Body of pancreas (tissue), 4 donors: ENCODE measurements around the gene FNDC3B. TPM values are rescaled to one million over a fixed set of nuclear protein-coding genes. Genes with fewer than 3 reads are reported as not detected.

Experiments used
- ATAC-seq: fragments of 150-250 bp; one replicate; pipeline ENCODE4 v1.9.1; 2016
- DNase-seq, 4 donors: peaks; one replicate each; pipeline ENCODE4 v3.0.0-alpha.2; 2019
- H3K27ac ChIP-seq, 4 donors: fragments of 200-600 bp; sonication (generic); 1 replicate in 3 of 4; 2 replicates in 1 of 4; pipeline versions ENCODE4 v1.5.1 to v1.6.1; 2016 to 2019; ENCODE audit warnings: mild to moderate bottlenecking in 1 of 4, mixed read lengths in 1 of 4, moderate library complexity in 1 of 4
- H3K27me3 ChIP-seq, 2 donors: fragments of 200-600 bp; sonication (generic); one replicate each; pipeline ENCODE4 v1.6.0; 2016; ENCODE audit warnings: mild to moderate bottlenecking in 1 of 2
- H3K36me3 ChIP-seq, 2 donors: fragments of 200-600 bp; sonication (generic); replicated peaks in 1 of 2; 2 replicates each; pipeline ENCODE4 v1.5.1; 2016; ENCODE audit warnings: low read depth in 2 of 2; ENCODE audit not compliant: insufficient read depth in 1 of 2
- H3K4me1 ChIP-seq: fragments of 200-600 bp; sonication (generic); one replicate; pipeline ENCODE4 v1.6.0; 2016
- H3K4me3 ChIP-seq, 2 donors: fragments of 200-600 bp; sonication (generic); 1 replicate in 1 of 2; 2 replicates in 1 of 2; pipeline ENCODE4 v1.5.1; 2016 to 2019
- H3K9me3 ChIP-seq, 3 donors: fragments of 200-600 bp; sonication (generic); 1 replicate in 2 of 3; 2 replicates in 1 of 3; pipeline ENCODE4 v1.5.1; 2016
- POLR2A ChIP-seq, 3 donors: fragments of 450-650 bp; IDR thresholded peaks; one replicate each; pipeline ENCODE4 v1.6.1; 2016; ENCODE audit warnings: antibody characterized with exemption in 3 of 3, mild to moderate bottlenecking in 2 of 3
- WGBS, 2 donors: methylation state at CpG; one replicate each; pipeline ENCODE4 v1.1.5; 2017; 5-methylcytosine and 5-hydroxymethylcytosine counted together
- intact Hi-C: fragments of 100-400 bp; cut with DNase I; formaldehyde crosslinking; loops from one replicate; pipeline ENCODE4 v1.15.1; 2023
- total RNA-seq, 2 donors: library from RNA; depleted of rRNA; stranded (reverse); fragments of >200 nt; gene quantifications; one replicate each; pipeline ENCODE4 v1.1.0, GENCODE V29; 2016
- TF ChIP-seq, protein P1 (sequence below), 7 experiments: fragments of 450-650 bp in 4 of 7; fragments of 200-600 bp in 3 of 7; sonication (generic) in 3 of 7; IDR thresholded peaks; one replicate each; pipeline ENCODE4 v1.5.1; 2016 to 2019; ENCODE audit warnings: antibody characterized with exemption in 7 of 7

FNDC3B gene
- total RNA-seq, 2 donors from 2014 or later = 64.3 to 86.0 TPM

DNA sequence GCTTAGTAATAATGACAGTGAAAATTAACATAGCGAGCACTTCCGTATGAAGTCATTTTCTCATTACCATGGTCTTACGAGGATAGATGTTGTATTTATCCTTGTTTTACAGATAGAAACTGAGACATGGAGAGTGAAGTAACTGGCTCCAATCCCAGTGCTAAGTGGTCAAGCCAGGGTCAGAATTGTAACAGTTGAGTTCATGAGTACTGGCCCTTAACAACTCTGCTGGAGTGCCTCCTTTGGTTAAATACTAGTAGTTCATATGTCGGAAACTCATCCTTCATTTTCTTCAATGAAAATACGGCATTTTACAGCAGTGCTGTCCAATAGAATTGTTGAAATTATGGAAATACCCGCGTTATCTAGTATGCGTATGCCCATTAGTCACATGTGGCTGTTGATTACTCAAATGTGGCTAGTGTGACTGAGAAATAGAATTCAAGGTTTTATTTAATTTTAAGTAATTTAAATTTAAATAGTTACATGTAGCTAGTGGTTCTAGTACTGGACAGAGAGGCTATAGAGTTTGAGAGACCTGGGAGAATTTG, 32.5 kb downstream of the FNDC3B start:
- Histone ChIP-seq H3K9me3 (no peaks in the 10 kb centered on the region), H3K36me3 (no peaks in the 10 kb centered on the region), H3K4me1 (peaks cover 87% of the 10 kb centered on the region), H3K4me3 (no peak overlapping the region), H3K27ac (peak overlapping the region; percentile 18 to 64 (median 33)), H3K27me3 (no peaks in the 10 kb centered on the region)
- DNase-seq (no peak), ATAC-seq (no peak)
- intact Hi-C loops = no loop called here
- WGBS, 2 donors = 60 to 64% methylated on average over 8 of the region's 8 CpGs
- TF ChIP-seq, protein P1, sequence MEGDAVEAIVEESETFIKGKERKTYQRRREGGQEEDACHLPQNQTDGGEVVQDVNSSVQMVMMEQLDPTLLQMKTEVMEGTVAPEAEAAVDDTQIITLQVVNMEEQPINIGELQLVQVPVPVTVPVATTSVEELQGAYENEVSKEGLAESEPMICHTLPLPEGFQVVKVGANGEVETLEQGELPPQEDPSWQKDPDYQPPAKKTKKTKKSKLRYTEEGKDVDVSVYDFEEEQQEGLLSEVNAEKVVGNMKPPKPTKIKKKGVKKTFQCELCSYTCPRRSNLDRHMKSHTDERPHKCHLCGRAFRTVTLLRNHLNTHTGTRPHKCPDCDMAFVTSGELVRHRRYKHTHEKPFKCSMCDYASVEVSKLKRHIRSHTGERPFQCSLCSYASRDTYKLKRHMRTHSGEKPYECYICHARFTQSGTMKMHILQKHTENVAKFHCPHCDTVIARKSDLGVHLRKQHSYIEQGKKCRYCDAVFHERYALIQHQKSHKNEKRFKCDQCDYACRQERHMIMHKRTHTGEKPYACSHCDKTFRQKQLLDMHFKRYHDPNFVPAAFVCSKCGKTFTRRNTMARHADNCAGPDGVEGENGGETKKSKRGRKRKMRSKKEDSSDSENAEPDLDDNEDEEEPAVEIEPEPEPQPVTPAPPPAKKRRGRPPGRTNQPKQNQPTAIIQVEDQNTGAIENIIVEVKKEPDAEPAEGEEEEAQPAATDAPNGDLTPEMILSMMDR (IDR thresholded peaks at IDR 0.05) = no peak
- TF ChIP-seq POLR2A (IDR thresholded peaks at IDR 0.05) = no peak

DNA sequence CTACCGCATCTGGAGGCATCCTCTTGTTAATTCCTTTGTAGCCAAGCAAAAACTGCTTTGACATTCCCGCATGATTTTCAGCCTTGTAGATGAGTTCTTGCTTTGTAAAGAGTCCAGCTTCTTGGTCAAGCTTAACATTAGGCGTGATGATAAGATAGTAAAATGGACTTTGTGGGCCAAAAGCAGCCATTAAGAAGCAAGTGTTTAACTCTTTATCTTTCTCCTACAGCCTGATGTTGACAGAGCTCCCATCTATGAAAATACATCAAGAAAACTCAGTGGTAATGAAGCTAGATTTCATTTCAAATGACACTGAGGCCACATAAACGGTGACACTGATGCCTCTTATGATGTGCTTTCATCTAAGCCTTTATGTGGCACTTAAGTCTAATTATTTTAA, 33.2 kb downstream of the FNDC3B start:
- Histone ChIP-seq H3K4me3 (no peak overlapping the region), H3K27me3 (no peaks in the 10 kb centered on the region), H3K36me3 (no peaks in the 10 kb centered on the region), H3K27ac (peak overlapping the region in 3 of 4 donors; percentile 28 to 64 (median 40)), H3K4me1 (peaks cover 82% of the 10 kb centered on the region), H3K9me3 (no peaks in the 10 kb centered on the region)
- ATAC-seq (no peak), DNase-seq (no peak)
- intact Hi-C loops = no loop called here
- no peak for TF ChIP-seq POLR2A (IDR thresholded peaks at IDR 0.05)
- TF ChIP-seq, protein P1 (IDR thresholded peaks at IDR 0.05) = no peak
- 41 to 48% methylated on average over 4 of the region's 4 CpGs for WGBS, 2 donors

DNA sequence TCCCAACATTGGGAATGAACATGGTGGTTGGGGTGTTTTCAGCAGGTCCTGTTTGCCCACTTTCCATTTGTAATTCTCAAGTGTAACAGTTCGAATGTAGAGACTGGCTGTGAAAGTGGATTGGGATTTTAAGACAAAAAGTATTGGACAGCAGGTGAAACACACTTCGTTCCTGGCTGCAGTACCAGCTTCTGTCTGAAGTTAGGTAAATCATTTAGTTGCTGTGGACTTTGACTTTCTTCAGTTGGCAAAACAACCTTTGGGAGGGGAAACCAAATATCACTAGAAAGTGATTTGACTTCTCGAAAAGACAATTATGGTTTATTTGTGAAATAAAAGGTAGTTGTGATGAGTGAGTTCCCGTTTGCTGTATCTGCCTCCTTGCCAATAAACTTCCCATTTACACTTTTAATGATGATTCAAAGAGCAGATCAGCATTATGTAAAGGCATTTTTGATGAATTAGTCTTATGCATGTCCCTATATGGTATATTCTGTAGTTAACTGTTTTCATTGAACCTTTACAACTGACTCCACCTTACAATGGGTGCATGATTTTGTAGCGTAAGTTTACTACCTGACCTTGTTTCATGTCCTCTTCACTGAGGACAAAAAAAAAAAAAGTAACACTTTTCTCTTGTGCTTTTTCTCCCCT, 34.0 kb downstream of the FNDC3B start:
- H3K9me3 ChIP-seq = no peaks in the 10 kb centered on the region
- WGBS, 2 donors = 27 to 37% methylated on average over 5 of the region's 5 CpGs
- no peaks in the 10 kb centered on the region for H3K36me3 ChIP-seq
- ATAC-seq (no peak), DNase-seq (peak in 1 of 4 donors; percentile 32)
- intact Hi-C loops = no loop called here
- no peak overlapping the region for H3K4me3 ChIP-seq
- TF ChIP-seq, protein P1 (IDR thresholded peaks at IDR 0.05) = peak in 5 of 7 experiments; percentile 20 to 33 (median 32)
- no peak for TF ChIP-seq POLR2A (IDR thresholded peaks at IDR 0.05)
- H3K27me3 ChIP-seq = no peaks in the 10 kb centered on the region
- peaks cover 77% of the 10 kb centered on the region for H3K4me1 ChIP-seq
- H3K27ac ChIP-seq = peak overlapping the region; percentile 28 to 64 (median 35)

DNA sequence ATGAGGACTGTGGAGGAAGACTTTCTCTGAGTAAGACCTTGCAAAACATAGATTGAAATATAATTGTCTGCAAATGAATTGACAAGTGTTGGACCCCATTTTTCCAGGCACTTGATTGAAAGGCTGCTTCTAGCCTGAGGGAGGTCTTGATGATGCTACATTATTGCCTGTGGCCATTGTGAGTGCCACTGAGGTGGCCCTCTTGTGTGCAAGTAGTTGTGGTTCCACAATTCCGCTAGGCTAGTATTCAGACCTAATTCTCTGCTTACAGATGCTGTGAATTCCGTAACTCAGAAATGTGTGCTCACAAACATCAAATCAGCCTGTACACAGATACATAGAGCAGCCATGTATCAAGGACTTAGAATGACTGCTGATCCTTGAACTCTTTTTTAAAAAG, 34.7 kb downstream of the FNDC3B start:
- Histone ChIP-seq H3K4me1 (peaks cover 75% of the 10 kb centered on the region), H3K27ac (peak overlapping the region in 1 of 4 donors; percentile 64)
- intact Hi-C loops = no loop called here

More for the DNA sequence above, 34.7 kb downstream of the FNDC3B start:
- DNase-seq (no peak), ATAC-seq (no peak)
- no peak for TF ChIP-seq POLR2A (IDR thresholded peaks at IDR 0.05)
- TF ChIP-seq, protein P1 (IDR thresholded peaks at IDR 0.05) = no peak
- WGBS, 2 donors = 67 to 90% methylated on average over 2 of the region's 2 CpGs
- Histone ChIP-seq H3K4me3 (no peak overlapping the region), H3K9me3 (no peaks in the 10 kb centered on the region), H3K36me3 (no peaks in the 10 kb centered on the region), H3K27me3 (no peaks in the 10 kb centered on the region)
